Neural progenitor cell (in vitro differentiated cells): ENCODE data around the gene TRIOBP.

Experiments
- EZH2 ChIP-seq: fragments of 200-600 bp; sonication (generic); IDR thresholded peaks from 2 replicates; pipeline ENCODE4 v1.6.1; 2017; ENCODE audit warnings: antibody characterized with exemption, mild to moderate bottlenecking, moderate library complexity
- EZH2phosphoT487 ChIP-seq: fragments of 200-600 bp; sonication (generic); IDR thresholded peaks from 2 replicates; pipeline ENCODE4 v1.6.1; 2017; ENCODE audit warnings: antibody characterized with exemption
- TF ChIP-seq, protein P1 (sequence below): fragments of 200-600 bp; sonication (generic); IDR thresholded peaks from 2 replicates; pipeline ENCODE4 v1.5.1; 2017; ENCODE audit warnings: antibody characterized with exemption, mild to moderate bottlenecking

DNA sequence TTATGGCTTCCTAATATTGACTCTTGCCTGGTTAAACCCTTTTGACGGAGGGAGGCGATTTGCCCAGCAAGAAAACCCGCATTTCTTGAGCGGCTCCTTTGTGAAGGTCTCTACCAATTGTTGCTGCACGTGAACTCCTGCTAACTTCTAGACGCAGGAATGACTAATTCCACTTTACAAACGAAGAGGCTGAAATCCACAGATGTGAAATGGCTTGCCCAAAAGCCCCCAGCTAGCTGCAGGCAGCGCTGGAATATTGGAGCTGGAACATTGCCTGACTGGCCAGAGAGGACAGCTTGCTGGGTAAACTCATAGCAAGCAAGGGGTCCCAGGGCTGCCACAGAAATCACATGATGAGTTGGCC lies 111.4 kb downstream of the TRIOBP start:
- peak; percentile 34 for TF ChIP-seq EZH2
- TF ChIP-seq, protein P1, sequence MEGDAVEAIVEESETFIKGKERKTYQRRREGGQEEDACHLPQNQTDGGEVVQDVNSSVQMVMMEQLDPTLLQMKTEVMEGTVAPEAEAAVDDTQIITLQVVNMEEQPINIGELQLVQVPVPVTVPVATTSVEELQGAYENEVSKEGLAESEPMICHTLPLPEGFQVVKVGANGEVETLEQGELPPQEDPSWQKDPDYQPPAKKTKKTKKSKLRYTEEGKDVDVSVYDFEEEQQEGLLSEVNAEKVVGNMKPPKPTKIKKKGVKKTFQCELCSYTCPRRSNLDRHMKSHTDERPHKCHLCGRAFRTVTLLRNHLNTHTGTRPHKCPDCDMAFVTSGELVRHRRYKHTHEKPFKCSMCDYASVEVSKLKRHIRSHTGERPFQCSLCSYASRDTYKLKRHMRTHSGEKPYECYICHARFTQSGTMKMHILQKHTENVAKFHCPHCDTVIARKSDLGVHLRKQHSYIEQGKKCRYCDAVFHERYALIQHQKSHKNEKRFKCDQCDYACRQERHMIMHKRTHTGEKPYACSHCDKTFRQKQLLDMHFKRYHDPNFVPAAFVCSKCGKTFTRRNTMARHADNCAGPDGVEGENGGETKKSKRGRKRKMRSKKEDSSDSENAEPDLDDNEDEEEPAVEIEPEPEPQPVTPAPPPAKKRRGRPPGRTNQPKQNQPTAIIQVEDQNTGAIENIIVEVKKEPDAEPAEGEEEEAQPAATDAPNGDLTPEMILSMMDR: no peak
- no peak for TF ChIP-seq EZH2phosphoT487
